GM13977 (cell line): ENCODE data around the gene FHIT.

ENCODE experiments used
- DNase-seq: peaks from one replicate; pipeline ENCODE4 v3.0.0; 2012; ENCODE audit warnings: low spot score
- in situ Hi-C: fragments of 300-500 bp; cut with MboI; formaldehyde crosslinking; loops from one replicate; pipeline ENCODE4 v1.12.0; 2022; ENCODE audit warnings: low sequenced_read_pairs, low pct_unique_long_range_greater_than_20kb, mixed read lengths, inconsistent platforms; ENCODE audit not compliant: unreplicated experiment
- TF ChIP-seq, protein P1 (sequence below): IDR thresholded peaks from 2 replicates; pipeline ENCODE4 v1.5.1; 2012; ENCODE audit warnings: mild to moderate bottlenecking, control low read depth; ENCODE audit not compliant: insufficient read depth; ENCODE audit errors: extremely low read depth, missing control alignments

Gene FHIT

DNA sequence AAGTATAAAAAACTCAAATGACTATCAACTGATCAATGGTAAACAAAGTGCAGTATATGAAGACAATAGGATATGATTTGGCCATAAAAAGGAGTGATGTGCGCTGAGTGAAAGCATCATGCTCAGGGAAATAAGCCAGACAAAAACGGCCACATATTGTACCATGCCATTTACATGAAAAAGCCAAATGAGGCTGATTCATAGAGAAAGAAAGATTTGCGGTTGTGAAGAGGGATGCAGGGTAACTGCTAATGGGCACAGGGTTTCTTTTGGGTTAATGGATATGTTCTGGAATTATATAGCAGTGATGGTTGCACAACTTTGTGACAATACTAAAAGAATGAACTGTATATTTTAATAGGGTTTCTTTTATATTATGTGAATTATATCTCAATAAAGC is 1324.2 kb downstream of the FHIT start:
- in situ Hi-C loops: no loop called here
- no peak for DNase-seq
- TF ChIP-seq, protein P1, sequence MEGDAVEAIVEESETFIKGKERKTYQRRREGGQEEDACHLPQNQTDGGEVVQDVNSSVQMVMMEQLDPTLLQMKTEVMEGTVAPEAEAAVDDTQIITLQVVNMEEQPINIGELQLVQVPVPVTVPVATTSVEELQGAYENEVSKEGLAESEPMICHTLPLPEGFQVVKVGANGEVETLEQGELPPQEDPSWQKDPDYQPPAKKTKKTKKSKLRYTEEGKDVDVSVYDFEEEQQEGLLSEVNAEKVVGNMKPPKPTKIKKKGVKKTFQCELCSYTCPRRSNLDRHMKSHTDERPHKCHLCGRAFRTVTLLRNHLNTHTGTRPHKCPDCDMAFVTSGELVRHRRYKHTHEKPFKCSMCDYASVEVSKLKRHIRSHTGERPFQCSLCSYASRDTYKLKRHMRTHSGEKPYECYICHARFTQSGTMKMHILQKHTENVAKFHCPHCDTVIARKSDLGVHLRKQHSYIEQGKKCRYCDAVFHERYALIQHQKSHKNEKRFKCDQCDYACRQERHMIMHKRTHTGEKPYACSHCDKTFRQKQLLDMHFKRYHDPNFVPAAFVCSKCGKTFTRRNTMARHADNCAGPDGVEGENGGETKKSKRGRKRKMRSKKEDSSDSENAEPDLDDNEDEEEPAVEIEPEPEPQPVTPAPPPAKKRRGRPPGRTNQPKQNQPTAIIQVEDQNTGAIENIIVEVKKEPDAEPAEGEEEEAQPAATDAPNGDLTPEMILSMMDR: no peak

DNA sequence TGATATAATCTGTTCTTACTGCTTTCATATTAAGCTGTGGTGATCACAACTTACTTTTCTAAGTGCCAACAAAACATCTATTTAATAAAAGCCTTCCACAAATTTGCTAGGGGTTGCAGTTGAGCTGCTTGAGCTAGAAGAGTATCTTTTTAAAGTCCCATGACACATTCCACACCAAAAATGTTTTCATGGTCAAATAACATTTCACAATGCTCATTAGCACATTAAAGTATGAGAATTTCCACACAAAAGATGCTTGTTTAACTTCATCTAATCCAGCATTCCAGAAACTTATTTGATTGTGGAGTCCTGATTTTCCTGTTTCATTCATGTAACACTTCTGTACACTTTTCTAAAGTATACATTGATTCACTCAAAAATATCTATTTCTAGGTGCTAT is 1325.3 kb downstream of the FHIT start:
- TF ChIP-seq, protein P1: no peak
- DNase-seq: no peak
- in situ Hi-C loops: no loop called here

DNA sequence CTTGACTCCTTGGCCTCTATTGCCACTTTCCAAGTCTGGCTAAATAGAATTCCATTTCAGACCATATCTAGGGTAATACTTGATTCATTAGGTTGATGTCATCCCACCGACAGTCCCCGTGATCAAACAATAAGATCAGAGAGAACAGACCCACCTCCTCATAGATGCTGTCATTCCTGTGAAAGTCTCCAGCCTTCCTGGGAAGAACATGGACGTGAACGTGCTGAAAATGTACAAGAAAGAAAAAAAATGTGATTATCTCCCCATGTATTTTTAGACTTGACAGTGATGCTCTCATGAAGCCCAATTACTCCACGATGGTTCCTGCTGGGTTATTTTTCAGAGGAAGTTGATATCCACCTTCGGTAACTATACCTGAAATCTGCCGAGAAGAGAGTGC is 1329.1 kb downstream of the FHIT start:
- TF ChIP-seq, protein P1: no peak
- no peak for DNase-seq
- in situ Hi-C loops: no loop called here

DNA sequence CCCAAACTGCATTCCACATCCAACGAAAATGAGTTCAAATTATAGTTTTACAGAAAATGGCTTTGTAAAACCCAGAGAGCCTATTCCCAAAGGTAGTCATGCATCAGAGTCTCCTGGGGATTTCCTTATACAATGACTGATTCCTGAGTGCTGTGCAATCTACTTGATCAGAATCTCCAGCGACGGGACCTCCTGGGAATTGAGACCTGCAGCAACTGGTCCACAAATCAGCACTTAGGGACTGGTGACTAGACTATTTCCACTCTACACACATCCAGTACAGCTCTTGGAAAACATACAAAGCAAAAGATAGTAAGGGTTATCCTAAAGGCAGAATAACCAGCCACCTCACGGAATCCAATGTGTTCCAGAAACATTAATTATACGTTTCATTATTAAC is 1330.4 kb downstream of the FHIT start:
- TF ChIP-seq, protein P1: no peak
- in situ Hi-C loops: no loop called here
- DNase-seq: no peak

DNA sequence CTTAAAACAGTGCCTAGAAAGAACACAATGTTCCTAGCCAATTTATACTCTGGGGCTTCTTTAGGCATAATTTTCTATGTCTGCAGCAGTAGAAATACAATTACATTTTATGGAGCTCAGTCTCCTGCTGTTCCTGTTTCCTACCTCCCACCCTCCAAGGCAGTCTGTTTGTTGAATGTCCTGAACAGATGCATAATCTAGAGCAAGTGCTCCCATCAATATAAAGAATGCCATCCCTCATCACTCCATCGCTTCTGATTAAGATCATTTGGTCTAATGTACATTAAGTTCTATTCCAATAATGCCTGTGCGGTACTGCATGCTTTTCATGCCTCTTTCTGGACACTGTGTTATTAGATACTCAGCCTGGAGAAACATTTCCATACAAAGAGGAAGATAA is 1331.7 kb downstream of the FHIT start:
- TF ChIP-seq, protein P1: no peak
- in situ Hi-C loops: no loop called here
- no peak for DNase-seq

DNA sequence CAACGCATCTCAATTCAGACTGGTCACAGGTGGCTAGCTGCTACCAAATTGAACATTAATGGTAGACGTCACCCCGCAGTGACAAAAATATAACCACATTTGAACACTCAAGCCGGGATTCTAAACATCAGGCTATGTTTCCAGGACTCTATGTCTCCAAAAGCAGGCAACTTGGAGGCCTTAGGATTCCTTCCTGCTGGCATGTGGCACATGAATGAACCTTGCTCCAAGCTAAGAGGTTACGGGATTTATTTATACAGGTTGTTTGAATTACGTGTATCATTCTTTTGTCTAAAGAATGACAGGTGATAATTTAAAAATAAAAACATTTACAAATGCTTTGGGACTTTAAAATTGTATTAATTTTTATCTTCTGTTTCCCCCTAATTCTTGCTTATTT is 1337.0 kb downstream of the FHIT start:
- in situ Hi-C loops: no loop called here
- TF ChIP-seq, protein P1: no peak
- DNase-seq: no peak

DNA sequence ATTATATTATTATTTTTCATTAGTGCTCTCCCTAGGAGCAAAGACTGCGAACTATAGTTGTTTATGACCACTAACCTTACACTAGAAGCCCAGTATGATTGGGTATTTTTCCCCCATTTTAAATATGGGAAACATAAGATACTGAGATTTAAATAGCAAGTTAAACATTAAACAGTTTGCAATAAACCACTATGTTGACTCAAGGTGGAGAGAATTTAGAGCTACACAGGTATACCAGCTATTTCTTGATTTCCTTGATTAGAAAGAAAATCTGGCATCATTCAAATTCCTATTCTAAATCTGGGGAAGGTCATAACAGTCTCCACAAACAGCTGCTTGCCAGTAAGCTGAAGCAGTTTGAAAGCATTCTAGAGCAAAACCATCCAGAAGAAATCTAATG is 1337.6 kb downstream of the FHIT start:
- in situ Hi-C loops: no loop called here
- no peak for DNase-seq
- TF ChIP-seq, protein P1: no peak
